ENCODE measurements around the gene CCL15. TPM values are rescaled to one million over a fixed set of nuclear protein-coding genes. Genes with fewer than 3 reads are reported as not detected.

Gene CCL15, protein sequence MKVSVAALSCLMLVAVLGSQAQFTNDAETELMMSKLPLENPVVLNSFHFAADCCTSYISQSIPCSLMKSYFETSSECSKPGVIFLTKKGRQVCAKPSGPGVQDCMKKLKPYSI
- total RNA-seq (2022; extraction: Qiagen RNA extraction; ENCODE audit: low read depth) = not detected in 5 replicates

DNA sequence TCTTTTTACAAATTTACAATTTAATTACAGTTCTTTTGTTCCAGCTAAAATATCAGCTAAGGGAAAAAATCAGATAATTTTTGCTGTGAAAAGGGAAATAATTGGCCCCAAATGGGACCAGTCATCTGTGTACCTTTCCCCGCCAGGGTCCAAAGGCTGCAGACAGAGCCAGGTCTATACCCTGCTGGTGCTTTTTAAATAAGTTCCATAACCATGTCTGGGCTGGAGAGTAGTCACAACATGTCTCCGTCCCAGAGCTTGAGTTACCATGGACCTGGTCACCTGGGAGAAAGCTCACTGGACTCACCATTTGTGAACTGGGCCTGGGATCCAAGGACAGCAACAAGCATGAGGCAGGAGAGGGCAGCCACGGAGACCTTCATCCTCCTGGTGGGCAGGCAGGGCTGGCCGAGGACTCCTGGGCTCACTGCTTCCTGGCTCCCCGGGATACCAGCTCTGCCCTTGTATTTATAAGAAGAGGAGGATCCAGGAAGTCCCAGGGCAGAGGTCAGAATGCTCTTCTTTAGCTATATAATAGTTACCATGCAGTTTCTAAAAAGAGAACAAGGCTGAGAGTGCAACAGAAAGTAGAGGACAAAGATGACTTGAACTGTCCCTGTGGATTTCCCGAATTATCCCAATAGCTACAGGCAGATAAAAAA is at the start of gene CCL15:
Gene CCL15 (minus strand): TSS at position 444 of the 662 bp plus-strand sequence. CDS start 61 bp downstream, at position 383.

GRCh38 chr17:36017799-36018198 is 16.4 kb upstream of the CCL15 start, which contains the start of gene CCL23:
CCL23 (minus strand) TSS chr17:36017972; CDS start chr17:36017897, 75 bp downstream.

GRCh38 chr17:35986643-35987042 is 14.7 kb downstream of the CCL15 start, which contains the start of gene CCL14:
CCL14 (minus strand) TSS chr17:35986729; CDS start chr17:35986649, 80 bp downstream.

GRCh38 chr17:35981246-35981645 is 20.1 kb downstream of the CCL15 start, which contains the start of gene CCL16:
CCL16 (minus strand) TSS chr17:35981497; CDS start chr17:35981420, 77 bp downstream.

Other genes starting within 250 kb of the CCL15 start
- gene GAS2L2, start 248.3 kb downstream of the CCL15 start, total RNA-seq (2022; extraction: Qiagen RNA extraction; ENCODE audit: low read depth) = 0.06 to 0.08 TPM (median 0.06 TPM) in 4 of 5 replicates, not detected in the other
- gene C17orf50, start 240.7 kb downstream of the CCL15 start, total RNA-seq (2022; extraction: Qiagen RNA extraction; ENCODE audit: low read depth) = 0.33 to 0.70 TPM (median 0.53 TPM) in 4 of 5 replicates, not detected in the other
- gene MMP28, start 205.9 kb downstream of the CCL15 start, total RNA-seq (2022; extraction: Qiagen RNA extraction; ENCODE audit: low read depth) = 4.1 to 7.9 TPM (median 6.6 TPM) in 5 replicates
- gene TAF15, start 192.1 kb downstream of the CCL15 start, total RNA-seq (2022; extraction: Qiagen RNA extraction; ENCODE audit: low read depth) = 190 to 245 TPM (median 208 TPM) in 5 replicates
- gene HEATR9, start 132.7 kb downstream of the CCL15 start, total RNA-seq (2022; extraction: Qiagen RNA extraction; ENCODE audit: low read depth) = not detected in 5 replicates
- 0.88 to 2.2 TPM (median 1.5 TPM) in 5 replicates for gene CCL5, start 121.2 kb downstream of the CCL15 start, total RNA-seq (2022; extraction: Qiagen RNA extraction; ENCODE audit: low read depth)
- 2.2 to 4.6 TPM (median 3.4 TPM) in 5 replicates for gene RDM1, start 70.8 kb downstream of the CCL15 start, total RNA-seq (2022; extraction: Qiagen RNA extraction; ENCODE audit: low read depth)
- not detected in 5 replicates for gene LYZL6, start 57.8 kb downstream of the CCL15 start, total RNA-seq (2022; extraction: Qiagen RNA extraction; ENCODE audit: low read depth)
- gene CCL16, start 20.1 kb downstream of the CCL15 start, total RNA-seq (2022; extraction: Qiagen RNA extraction; ENCODE audit: low read depth) = not detected in 5 replicates
- not detected in 5 replicates for gene CCL14, start 14.8 kb downstream of the CCL15 start, total RNA-seq (2022; extraction: Qiagen RNA extraction; ENCODE audit: low read depth)
- gene CCL23, start 16.4 kb upstream of the CCL15 start, total RNA-seq (2022; extraction: Qiagen RNA extraction; ENCODE audit: low read depth) = not detected in 5 replicates
- gene CCL18, start 62.7 kb upstream of the CCL15 start, total RNA-seq (2022; extraction: Qiagen RNA extraction; ENCODE audit: low read depth) = not detected in 5 replicates
- not detected in 5 replicates for gene CCL3, start 88.6 kb upstream of the CCL15 start, total RNA-seq (2022; extraction: Qiagen RNA extraction; ENCODE audit: low read depth)
- gene CCL4, start 102.3 kb upstream of the CCL15 start, total RNA-seq (2022; extraction: Qiagen RNA extraction; ENCODE audit: low read depth) = not detected in 5 replicates
- gene TBC1D3B, start 175.1 kb upstream of the CCL15 start, total RNA-seq (2022; extraction: Qiagen RNA extraction; ENCODE audit: low read depth) = 0.74 to 3.4 TPM (median 2.4 TPM) in 5 replicates
- not detected in 5 replicates for gene CCL3L1, start 195.2 kb upstream of the CCL15 start, total RNA-seq (2022; extraction: Qiagen RNA extraction; ENCODE audit: low read depth)
- gene CCL4L2, start 209.5 kb upstream of the CCL15 start, total RNA-seq (2022; extraction: Qiagen RNA extraction; ENCODE audit: low read depth) = not detected in 5 replicates

All from A549 treated with RU486 at 1 μM for 4 hours (cell line).